ENCODE results near the gene CDK11A.

DNA sequence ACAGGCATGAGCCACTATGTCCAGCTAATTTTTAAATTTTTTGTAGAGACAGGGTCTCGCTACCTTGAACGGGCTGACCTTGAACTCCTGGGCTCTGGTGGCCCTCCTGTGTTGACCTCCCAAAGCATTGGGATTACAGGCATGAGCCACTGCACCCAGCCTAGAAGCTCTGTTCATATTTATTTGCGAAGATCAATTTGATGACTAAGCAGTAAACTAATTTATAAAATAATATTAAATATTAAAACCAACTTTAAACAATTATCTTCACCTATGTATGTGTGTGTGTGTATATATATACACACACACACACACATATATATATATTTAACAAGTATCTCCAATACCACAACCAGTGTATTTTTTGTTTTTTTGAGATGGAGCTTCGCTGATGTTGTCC lies 49.7 kb upstream of the CDK11A start:
- TF ChIP-seq SUZ12 (IDR thresholded peaks at IDR 0.05; ENCODE audit: low read length): no peak
- no peak for TF ChIP-seq POLR2AphosphoS5 (IDR thresholded peaks at IDR 0.05; ENCODE audit: low read depth, low read length)
- TF ChIP-seq, protein P1, sequence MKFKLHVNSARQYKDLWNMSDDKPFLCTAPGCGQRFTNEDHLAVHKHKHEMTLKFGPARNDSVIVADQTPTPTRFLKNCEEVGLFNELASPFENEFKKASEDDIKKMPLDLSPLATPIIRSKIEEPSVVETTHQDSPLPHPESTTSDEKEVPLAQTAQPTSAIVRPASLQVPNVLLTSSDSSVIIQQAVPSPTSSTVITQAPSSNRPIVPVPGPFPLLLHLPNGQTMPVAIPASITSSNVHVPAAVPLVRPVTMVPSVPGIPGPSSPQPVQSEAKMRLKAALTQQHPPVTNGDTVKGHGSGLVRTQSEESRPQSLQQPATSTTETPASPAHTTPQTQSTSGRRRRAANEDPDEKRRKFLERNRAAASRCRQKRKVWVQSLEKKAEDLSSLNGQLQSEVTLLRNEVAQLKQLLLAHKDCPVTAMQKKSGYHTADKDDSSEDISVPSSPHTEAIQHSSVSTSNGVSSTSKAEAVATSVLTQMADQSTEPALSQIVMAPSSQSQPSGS (IDR thresholded peaks at IDR 0.05; ENCODE audit: low read length): no peak
- no peak for TF ChIP-seq POLR2A (IDR thresholded peaks at IDR 0.05; ENCODE audit: control extremely low read depth in 1 of 2, low read depth in 2 of 2, low read length in 2 of 2)
- no peak for TF ChIP-seq RFX5 (IDR thresholded peaks at IDR 0.05; ENCODE audit: borderline replicate concordance, low read depth, low read length)
- no peak for TF ChIP-seq JUN (IDR thresholded peaks at IDR 0.05; ENCODE audit: low read depth, low read length)
- no peak for TF ChIP-seq CHD2 (IDR thresholded peaks at IDR 0.05; ENCODE audit: low read length)
- TF ChIP-seq, protein P2, sequence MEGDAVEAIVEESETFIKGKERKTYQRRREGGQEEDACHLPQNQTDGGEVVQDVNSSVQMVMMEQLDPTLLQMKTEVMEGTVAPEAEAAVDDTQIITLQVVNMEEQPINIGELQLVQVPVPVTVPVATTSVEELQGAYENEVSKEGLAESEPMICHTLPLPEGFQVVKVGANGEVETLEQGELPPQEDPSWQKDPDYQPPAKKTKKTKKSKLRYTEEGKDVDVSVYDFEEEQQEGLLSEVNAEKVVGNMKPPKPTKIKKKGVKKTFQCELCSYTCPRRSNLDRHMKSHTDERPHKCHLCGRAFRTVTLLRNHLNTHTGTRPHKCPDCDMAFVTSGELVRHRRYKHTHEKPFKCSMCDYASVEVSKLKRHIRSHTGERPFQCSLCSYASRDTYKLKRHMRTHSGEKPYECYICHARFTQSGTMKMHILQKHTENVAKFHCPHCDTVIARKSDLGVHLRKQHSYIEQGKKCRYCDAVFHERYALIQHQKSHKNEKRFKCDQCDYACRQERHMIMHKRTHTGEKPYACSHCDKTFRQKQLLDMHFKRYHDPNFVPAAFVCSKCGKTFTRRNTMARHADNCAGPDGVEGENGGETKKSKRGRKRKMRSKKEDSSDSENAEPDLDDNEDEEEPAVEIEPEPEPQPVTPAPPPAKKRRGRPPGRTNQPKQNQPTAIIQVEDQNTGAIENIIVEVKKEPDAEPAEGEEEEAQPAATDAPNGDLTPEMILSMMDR (IDR thresholded peaks at IDR 0.05; ENCODE audit: control extremely low read depth in 1 of 3, insufficient read depth in 1 of 3, low read depth in 1 of 3, low read length in 3 of 3): no peak
- TF ChIP-seq ZNF274 (IDR thresholded peaks at IDR 0.05; ENCODE audit: borderline replicate concordance, extremely low read depth, low read length): no peak
- TF ChIP-seq BACH1 (IDR thresholded peaks at IDR 0.05; ENCODE audit: low read length): no peak
- TF ChIP-seq KDM1A (IDR thresholded peaks at IDR 0.05; ENCODE audit: borderline replicate concordance, low read length): no peak
- TF ChIP-seq, protein P3, sequence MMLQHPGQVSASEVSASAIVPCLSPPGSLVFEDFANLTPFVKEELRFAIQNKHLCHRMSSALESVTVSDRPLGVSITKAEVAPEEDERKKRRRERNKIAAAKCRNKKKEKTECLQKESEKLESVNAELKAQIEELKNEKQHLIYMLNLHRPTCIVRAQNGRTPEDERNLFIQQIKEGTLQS (IDR thresholded peaks at IDR 0.05; ENCODE audit: insufficient read depth, low read depth, low read length): no peak
- TF ChIP-seq CREB1 (IDR thresholded peaks at IDR 0.05): no peak
- TF ChIP-seq RBBP5 (IDR thresholded peaks at IDR 0.05; ENCODE audit: borderline replicate concordance, low read depth, low read length): no peak
